Skin of body (tissue), 2 donors: ENCODE data around the gene SHC2. TPM values are rescaled to one million over a fixed set of nuclear protein-coding genes. Genes with fewer than 3 reads are reported as not detected.
"Not testable (repeated sequence)": the region's sequence is repeated elsewhere in the genome, so short reads cannot be mapped to it uniquely, and the experiment has no call there.

Source experiments
- DNase-seq: peaks from one replicate; lab custom pipeline; 2025; lab: John Stamatoyannopoulos, UW
- total RNA-seq: library from RNA; depleted of rRNA; stranded (reverse); fragments of >200 nt; gene quantifications from one replicate; pipeline ENCODE4 v1.2.3, GENCODE V29; 2014

The SHC2 gene
- total RNA-seq, 1 donor from 2014 or later, result 7.1 TPM

DNA sequence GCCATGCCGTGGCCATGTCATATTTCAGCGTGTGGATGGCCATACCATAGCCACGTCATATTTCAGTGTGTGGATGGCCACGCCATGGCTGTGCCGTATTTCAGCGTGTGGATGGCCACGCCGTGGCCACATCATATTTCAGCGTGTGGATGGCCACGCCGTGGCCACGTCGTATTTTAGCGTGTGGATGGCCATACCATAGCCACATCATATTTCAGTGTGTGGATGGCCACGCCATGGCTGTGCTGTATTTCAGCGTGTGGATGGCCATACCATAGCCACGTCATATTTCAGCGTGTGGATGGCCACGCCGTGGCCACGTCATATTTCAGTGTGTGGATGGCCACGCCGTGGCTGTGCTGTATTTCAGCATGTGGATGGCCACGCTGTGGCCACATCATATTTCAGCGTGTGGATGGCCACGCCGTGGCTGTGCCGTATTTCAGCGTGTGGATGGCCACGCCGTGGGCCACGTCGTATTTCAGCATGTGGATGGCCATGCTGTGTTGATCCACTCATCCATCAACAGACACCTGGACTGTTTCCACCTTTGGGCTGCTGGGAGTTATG is 9.8 kb downstream of the SHC2 start:
- not testable (repeated sequence) for DNase-seq

DNA sequence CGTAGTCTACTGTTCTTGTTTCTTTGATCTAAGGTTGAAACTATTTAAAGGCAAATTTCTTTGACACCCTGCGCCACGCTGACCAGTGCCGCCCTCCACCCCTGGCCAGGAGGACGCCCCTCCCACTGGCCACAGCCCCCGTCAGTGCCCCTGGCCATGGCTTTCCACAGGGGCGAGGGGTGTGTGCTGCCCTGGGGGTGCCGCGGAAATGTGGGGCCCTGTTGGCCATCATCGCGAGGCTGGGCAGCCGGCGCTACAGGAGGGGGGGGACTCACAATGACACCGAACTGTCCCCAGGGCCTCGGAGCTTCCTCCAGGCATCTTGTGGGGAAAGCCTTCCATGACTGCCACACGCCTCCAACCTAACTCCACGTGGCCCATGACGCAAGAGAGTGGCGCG is 10.9 kb downstream of the SHC2 start:
- DNase-seq, result no peak

DNA sequence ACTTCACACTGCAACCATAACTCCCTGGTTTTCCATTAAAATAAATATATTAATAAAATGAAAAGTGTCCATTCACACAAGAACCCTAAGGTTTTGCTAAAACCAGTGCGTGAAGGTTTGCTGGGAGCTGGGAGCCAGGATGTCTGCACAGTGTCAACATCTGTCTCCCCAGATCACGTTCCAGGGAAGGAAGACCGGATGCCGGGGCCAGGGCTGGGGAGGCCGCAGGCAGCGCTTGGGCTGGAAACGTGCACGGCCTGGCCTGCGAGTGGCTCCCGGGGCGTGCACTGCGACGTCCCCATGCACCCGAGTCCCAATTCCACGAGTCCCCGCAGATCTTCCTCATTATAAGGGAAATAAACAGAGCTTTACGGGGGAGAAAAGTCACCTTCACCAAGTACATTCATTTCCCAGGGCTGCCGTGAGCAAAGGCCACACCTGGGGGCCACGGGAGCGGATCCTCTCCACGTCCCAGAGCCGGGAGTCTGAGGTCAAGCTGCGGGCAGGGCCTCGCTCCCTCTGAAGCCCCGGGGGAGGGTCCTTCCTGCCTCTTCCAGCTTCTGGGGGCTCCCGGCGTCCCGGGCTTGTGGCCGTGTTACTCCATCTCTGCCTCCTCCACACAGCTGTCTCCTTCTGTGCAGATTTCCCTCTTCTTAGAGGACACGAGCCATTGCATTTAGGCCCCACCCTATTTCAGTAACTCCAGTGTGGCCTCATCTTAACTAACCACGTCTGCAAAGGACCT is 12.8 kb downstream of the SHC2 start:
- DNase-seq, result no peak

DNA sequence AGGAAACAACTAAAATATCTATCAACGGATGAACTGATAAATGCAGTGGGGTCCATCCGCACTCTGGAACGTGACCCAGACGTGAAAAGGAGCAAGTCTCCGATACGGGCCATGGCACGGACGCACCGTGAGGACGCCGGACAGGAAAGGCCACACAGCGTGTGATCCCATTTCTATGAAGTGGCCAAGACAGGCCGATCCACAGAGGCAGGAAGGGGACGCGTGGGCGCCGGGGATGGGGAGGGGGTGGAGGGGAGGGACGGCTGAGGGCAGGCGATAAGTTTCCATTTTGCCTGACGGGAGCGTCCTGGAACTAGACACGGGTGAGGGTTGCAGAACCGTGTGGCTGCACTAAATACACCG is 13.8 kb downstream of the SHC2 start:
- no peak for DNase-seq

DNA sequence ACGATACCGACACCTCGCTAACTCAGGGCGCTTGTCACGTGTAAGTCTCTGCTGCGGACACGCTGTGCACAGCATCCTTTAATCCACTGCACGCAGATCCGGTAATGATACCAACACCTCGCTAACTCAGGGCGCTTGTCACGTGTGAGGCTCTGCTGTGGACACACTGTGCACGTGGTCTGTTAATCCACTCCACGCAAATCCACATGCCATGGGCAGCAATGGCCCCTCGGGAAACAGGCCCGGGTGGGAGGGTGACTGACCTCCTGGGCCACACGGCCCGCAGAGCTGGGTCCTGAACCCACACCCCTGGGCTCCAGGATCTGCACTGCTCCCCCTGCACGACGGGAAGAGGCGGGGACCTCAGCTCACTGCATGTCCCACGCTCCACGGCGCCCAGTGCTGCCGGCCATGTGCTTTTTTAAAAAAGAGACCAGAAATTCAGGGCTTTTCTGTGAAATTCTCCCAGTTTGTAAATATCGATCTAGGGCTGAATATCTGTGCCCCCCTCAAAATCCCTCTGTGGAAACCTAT is 16.1 kb downstream of the SHC2 start:
- no peak for DNase-seq

DNA sequence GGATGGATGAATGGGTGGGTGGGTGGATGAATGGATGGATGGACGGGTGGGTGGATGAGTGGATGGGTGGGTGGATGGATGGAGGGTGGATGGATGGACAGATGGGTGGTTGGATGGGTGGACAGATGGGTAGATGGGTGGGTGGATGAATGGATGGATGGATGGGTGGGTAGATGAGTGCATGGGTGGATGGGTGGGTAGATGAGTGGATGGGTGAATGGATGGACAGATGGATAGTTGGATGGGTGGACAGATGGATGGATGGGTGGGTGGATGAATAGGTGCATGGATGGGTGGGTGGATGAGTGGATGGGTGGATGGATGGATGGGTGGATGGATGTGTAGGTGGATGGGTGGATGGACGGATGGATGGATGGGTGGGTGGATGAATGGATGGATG is 17.8 kb downstream of the SHC2 start:
- DNase-seq, result no peak

DNA sequence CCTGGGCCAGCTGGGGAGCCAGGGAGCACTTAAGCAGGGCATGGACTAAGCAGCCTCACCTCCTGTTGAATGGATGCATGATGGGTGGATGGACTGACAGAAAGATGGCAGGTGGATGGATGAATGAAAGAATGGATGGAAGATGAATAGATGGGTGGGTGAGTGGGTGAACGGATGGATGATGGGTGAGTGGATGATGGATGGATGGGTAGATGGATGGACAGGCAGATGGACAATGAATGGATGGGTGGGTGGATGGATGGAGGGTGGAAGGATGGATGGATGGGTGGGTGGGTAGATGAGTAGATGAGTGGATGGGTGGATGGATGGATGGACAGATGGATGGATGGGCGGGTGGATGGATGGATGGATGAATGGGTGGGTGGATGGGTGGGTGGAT is 18.7 kb downstream of the SHC2 start:
- DNase-seq, result no peak

DNA sequence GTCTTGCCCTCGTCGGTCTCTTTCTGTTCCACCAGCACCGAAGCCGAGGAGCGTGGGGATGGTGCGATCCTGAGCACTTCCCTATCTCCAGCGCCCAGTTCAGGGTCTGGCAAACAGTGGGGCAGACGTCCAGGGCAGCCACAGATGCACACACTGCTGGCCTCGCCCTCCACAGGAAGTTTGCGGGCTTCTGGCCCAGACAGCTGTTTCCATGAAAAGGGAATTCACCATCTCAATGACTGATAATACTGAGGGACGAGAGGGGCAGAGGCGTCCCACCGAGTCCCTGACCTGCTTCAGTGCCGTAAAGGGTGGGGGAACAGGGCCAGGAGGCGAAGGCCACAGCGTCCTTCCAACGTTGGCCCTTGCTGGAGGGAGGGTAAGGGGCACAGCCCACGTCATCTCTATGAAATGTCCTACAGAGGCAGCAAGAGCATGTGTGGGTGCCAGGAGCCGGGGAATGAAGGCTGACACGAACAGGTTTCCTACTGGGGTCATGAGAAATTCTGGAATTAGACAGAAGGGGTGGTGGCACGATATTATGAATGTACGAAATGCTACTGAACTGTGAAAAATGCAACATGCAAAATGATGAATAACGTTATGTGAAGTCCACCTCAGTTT is 19.5 kb downstream of the SHC2 start:
- no peak for DNase-seq

DNA sequence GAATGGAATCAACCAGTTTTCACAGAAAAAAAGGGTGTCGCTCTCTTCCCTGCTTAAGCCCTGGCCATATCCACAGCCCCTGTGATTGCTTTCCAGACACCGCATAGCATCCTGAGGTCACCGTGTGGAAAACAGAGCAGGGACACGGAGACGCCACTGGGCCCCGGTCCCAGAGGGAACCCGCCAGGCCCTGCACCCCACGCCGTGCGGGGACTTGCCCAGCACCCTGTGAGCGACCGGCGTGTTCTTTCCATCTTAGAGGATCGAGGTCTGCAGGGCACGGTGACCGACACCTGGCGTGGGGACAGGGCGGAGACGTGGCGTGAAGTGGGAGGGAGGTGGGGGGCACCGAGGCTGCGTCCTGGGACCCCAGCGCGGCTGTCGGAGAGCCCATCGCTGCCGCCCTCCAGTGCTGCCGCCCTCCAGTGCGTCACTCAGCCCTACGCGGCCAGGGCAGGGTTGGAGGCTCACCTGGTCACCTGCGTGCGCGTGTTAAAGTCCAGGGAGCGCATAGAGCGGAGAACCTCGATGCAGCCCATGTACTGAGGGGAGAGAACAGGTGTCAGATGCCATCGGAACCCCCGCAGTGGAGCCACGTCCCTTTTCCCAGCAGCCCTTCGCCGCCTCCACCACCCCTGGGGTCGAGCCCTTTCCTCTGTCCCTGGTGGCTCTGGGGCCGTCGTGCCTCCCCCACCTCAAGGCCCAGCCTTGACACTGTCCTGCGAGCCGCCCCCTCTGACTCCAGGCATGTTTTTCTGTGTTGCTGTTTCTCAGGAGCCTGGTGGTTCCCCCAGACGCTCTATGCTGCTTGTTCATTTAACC is 20.2 kb downstream of the SHC2 start:
- no peak for DNase-seq

DNA sequence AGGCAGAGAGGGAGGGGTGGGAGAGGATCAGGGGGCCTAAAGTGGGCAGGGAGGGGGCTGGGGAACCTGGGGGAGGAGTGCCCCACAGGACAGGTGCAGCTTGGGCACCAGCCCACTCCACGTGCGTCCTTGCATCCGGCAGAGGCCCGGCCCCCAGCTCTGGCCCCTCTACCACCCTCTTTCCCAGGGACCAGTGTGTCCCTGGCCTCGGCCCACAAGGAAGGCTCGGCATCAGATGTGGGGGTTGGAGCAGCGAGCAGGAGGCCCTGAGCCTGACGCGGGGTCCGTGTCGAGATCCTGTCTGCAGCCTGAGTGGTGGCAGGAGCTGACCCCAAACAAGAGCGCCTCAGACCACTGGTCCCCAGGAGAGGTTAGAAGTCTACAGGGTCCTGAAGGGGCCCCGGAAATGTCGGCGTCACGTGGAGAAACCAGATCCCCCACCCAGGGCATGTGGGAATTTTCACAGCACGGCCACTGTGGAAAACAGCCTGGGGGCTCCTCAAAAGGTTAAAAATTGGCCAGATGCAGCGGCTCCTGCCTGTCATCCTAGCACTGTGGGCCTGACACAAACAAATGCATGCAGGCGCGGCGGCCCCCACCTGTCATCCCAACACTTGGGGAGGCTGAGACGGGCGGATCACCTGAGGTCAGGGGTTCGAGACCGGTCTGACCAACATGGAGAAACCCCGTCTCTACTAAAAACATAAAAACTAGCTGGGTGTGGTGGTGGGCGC is 21.5 kb downstream of the SHC2 start:
- DNase-seq, result no peak

DNA sequence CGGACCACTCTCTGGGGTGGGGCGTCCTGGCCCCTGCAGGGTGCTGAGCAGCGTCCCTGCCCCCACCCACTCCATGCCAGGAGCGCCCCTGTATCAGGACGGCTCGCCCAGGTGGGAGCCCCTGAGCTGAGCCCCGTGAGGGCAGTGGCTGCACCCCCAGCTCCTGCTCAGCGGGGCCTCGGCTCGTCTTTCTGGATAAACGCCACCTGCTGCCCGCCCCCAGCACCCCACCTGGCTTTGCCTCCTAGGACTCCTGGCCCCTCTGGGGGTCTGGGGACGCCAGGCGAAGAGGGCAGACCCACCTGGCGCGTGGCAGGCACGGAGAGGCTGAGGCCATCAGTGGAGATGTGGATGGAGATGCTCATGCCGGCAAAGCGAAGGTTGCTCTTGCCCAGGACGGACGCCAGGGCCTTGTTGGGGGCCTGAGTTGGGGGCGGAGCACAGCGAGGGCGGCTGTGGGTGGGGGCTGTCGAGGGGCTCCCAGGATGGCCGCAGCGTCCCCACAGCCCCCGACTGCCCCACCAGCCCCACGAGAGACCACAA is 22.3 kb downstream of the SHC2 start:
- no peak for DNase-seq

DNA sequence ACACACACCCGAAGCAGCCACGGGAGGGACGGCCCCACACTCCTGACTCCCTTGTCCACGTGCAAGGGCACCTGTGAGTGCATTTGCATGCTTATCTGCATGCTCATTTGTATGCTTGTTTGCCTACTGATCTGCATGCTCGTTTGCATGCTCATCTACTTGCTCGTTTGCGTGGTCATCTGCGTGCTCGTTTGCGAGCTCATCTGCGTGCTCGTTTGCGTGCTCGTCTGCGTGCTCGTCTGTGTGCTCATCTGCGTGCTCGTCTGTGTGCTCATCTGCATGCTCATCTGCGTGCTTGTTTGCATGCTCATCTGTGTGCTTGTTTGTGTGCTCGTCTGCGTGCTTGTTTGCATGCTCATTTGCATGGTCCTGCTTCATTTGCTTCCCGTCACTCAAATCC is 23.8 kb downstream of the SHC2 start:
- no peak for DNase-seq

DNA sequence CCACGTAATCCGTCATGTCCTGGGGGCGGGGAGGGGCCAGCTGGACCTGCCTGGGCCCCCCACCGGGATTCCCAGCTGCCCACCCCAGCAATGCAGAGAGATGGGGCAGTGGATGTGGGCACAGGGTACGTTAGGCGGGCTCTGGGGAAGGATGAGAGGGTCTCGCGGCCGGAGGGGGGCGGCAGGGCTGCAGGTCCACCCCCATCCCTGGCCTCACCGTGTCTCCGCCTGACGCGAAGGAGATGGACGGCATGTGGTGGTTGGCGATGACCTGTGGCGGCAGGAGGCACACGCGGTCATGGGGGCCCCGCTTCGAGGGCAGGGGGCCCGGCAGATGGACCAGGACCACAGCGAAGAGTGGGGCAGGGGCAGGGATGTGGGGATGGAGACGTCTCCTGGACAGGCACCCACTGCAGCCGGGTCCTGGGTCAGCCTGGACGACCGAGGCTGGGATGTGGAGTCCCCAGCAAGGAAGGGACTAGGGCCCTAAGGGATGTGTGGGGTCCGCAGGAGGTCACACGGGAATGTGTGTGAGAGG is 24.4 kb downstream of the SHC2 start:
- DNase-seq, result no peak

DNA sequence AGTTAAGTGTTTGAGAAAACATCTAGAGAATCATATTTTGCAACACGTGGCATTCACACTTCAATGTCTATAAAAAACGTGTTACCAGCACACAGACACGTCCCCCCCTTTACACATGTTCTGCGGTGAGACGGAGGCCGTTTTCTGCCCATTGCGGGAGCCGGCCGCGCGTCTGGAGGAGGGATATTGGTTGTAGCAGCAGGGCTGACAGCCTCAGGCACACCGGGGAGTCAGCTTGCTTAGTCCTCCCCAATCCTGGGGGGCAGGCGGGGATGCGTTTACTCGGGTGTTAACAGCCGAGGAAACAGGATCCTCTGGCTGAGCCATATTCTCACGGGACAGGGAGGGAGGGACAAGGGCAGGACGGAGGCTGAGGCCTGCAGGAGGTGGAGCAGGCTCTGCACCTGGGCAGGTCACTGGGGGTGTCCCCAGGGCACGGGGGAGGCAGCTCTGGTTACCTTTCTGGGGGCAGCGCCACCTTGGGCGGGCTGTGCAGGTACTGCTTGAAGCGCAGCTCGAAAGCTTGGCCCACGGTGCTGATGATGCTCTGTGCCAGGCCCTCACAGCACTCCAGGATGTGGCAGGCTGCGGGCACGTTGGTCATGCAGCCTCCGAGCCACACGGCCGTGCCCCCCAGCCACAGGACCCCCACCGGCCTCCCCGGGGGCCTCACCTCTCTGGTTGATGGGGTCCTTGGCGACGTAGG is 25.0 kb downstream of the SHC2 start:
- no peak for DNase-seq

DNA sequence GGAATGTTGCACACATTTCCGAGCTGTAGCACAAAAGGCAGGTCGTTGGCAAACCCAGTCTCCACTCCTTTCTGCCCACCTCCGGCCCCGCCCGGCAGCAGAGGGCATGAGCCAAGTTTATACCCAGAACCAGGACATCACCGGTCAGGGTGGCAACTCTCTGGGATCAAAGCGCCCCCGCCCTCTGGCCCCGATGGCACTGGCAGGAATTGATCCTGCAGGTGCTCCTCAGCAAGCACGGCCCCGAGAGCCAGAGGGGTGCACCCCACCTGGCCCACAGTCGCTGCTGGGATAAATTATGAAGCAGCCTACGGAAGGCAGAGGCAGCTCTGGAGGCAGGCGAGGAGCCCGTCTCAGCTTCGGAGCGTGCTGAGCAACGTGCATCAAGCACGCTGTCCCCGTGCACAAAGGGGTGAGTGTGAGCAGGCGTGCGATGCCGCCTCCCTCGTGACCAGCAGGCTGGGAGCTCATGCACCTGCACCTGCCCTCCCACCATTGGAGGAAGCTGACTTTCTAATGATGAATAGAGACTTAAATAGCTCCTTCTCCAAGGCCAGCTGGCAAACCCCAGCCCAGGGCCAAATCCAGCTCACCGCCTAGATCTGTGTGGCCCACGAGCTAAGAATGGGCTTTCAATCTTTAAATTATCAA is 25.7 kb downstream of the SHC2 start:
- DNase-seq, result no peak

DNA sequence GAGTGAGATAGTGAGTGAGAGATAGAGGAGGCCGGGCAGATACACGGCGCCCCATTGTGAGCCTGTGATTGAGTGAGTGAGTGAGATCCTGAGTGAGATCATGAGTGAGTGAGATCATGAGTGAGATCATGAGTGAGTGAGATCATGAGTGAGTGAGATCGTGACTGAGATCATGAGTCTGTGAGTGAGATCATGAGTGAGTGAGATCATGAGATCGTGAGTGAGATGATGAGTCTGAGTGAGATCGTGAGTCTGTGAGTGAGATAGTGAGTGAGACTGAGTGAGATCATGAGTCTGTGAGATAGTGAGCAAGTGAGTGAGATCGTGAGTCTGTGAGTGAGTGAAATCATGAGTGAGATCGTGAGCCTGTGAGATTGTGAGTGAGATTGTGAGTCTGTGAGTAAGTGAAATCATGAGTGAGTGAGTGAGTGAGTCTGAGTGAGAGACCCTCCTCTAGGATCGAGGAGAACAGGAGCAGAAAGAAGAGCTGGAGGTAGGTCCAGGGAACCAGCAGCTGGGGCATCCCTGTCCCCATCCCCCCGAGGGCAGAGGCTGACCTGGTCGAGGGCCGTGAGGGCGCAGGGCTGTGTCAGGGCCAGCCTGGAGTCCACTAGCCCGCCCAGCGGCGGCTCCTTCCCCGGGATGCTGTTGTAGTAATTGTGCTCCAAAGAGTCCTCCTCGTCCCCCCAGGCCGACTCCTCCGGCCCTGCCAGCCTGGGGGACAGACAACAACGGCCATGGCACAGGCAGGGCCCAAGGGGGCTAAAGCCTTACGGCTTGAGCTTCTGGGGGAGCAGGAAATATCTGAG is 26.5 kb downstream of the SHC2 start:
- no peak for DNase-seq

DNA sequence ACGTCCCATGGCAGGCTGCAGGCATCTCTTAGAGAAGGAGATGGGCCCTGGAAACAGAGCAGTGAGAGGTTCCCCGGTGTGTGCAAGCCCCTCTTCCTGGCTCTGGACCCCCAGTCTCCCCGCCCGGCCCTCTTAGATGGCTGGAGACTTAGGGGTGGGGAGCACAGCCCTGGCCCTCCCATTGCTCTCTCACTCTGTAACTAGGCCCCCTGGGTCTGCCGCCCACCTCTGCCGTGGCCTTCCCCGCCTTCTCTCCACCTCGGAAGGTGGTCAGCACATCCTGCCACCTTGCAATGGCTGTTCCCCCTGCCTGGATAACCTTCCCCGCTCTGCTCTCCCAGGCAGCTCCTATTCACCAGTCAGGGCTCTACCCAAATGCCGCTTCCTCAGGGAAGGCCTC is 30.1 kb downstream of the SHC2 start:
- DNase-seq, result no peak

DNA sequence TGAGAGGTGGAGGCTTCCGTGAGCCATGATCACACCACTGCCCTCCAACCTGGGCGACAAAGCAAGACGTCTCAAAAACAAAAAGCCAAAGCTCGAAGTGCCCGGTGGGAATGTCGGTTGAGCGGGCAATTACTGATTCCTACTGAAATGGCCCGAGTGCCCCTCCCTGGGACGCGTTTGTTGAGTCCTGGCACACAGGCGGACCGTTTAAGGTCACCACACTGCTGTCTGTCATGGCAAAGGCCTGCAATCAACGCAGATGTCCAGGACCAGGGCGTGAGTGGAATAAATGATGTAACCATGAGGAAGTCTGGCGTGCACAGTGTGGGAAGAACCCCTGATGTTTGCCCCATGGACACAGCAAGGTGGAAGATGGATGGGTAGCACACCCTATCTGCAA is 32.7 kb downstream of the SHC2 start:
- no peak for DNase-seq

DNA sequence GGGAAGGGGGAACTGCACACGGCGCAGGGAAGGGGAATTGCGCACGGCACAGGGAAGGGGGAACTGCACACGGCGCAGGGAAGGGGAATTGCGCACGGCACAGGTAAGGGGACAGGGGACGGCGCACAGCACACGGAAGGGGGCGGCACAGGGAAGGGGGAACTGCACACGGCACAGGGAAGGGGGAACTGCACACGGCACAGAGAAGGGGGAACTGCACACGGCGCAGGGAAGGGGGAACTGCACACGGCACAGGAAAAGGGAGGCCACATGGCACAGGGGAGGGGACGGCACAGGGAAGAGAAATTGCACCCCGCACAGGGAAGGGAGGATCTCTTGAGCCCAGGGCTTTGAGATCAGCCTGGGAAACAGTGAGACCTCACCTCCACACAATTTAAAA is 33.2 kb downstream of the SHC2 start:
- not testable (repeated sequence) for DNase-seq
